HCT116 (cell line): Measurements from ENCODE around the gene GUK1. TPM values are rescaled to one million over a fixed set of nuclear protein-coding genes. Genes with fewer than 3 reads are reported as not detected.

Source experiments
- ATAC-seq: fragments of 200-7000 bp; cut with Tn5 transposase; 2 replicates; pipeline ENCODE4 v1.9.1; 2020; ENCODE audit warnings: mild to moderate bottlenecking, moderate library complexity
- BruUV-seq: library from RNA; stranded (reverse); fragments of 400-500 nt; replicated peaks from 2 replicates; lab custom pipeline; 2021; lab: Mats Ljungman, UMichigan
- CTCF ChIA-PET: fragments of 300-600 bp; sonication (Branson Sonifier 250); formaldehyde crosslinking; loops from one replicate; lab custom pipeline; 2021; ENCODE audit warnings: antibody characterized with exemption; lab: Charles Lee
- POLR2A ChIA-PET: fragments of 300-600, 350-600 bp; sonication (Branson Sonifier 250); formaldehyde crosslinking; loops from one replicate; lab custom pipeline; 2021; ENCODE audit warnings: antibody characterized with exemption; lab: Charles Lee
- RAD21 ChIA-PET, 2 experiments: fragments of 300-600 bp; sonication (Branson Sonifier 250); formaldehyde crosslinking; loops; one replicate each; lab custom pipeline; 2023; ENCODE audit warnings: low total read pairs in 2 of 2; ENCODE audit not compliant: uncharacterized antibody in 2 of 2, unreplicated experiment in 2 of 2, low non-redundant PET in 1 of 2; lab: Charles Lee
- DNase-seq: peaks from one replicate; pipeline ENCODE4 v3.0.0-alpha.2; 2010; ENCODE audit warnings: low read depth, low spot score
- H2AFZ ChIP-seq: fragments of 200-600 bp; shearing (Covaris generic), sonication (generic); 2 replicates; pipeline ENCODE4 v1.6.1; 2017; ENCODE audit warnings: low read depth, mixed run types, mixed read lengths, antibody characterized with exemption, low read length; ENCODE audit not compliant: poor library complexity, severe bottlenecking
- H3K27ac ChIP-seq: 2 replicates; pipeline ENCODE4 v1.5.1; 2012; ENCODE audit warnings: low read depth, low read length
- H3K27me3 ChIP-seq: fragments of 200-600 bp; sonication (generic); 2 replicates; pipeline ENCODE4 v1.6.1; 2016; ENCODE audit warnings: mixed run types, low read length, mixed read lengths; ENCODE audit not compliant: insufficient read depth
- H3K36me3 ChIP-seq, 2 experiments: fragments of 200-500 bp in 1 of 2; fragments of 200-600 bp in 1 of 2; sonication (Bioruptor generic) in 1 of 2; sonication (generic) in 1 of 2; 2 replicates each; pipeline versions ENCODE4 v1.5.1 to v1.6.1; 2014 to 2016; ENCODE audit warnings: low read length in 2 of 2, inconsistent platforms in 1 of 2, mixed read lengths in 1 of 2, mixed run types in 1 of 2; ENCODE audit not compliant: insufficient read depth in 2 of 2, control insufficient read depth in 1 of 2
- H3K4me1 ChIP-seq, 2 experiments: fragments of 200-600 bp in 1 of 2; sonication (generic) in 1 of 2; 2 replicates each; pipeline versions ENCODE4 v1.5.1 to v1.6.1; 2012 to 2017; ENCODE audit warnings: low read length in 2 of 2, inconsistent platforms in 1 of 2, mild to moderate bottlenecking in 1 of 2, mixed read lengths in 1 of 2, mixed run types in 1 of 2, moderate library complexity in 1 of 2; ENCODE audit not compliant: insufficient read depth in 2 of 2, control insufficient read depth in 1 of 2
- H3K4me2 ChIP-seq: fragments of 200-600 bp; sonication (generic); 2 replicates; pipeline ENCODE4 v1.6.1; 2017; ENCODE audit warnings: mixed run types, low read length, mixed read lengths
- H3K4me3 ChIP-seq, 2 experiments: fragments of 200-600 bp in 1 of 2; sonication (generic) in 1 of 2; replicated peaks in 1 of 2; 2 replicates each; pipeline ENCODE4 v1.5.1; 2011 to 2016; ENCODE audit warnings: low read length in 2 of 2, control low read depth in 1 of 2, low read depth in 1 of 2, mild to moderate bottlenecking in 1 of 2, mixed read lengths in 1 of 2, mixed run types in 1 of 2
- H3K79me2 ChIP-seq: fragments of 200-600 bp; sonication (generic); 2 replicates; pipeline ENCODE4 v1.6.1; 2017; ENCODE audit warnings: mild to moderate bottlenecking, mixed run types, low read length, moderate library complexity, mixed read lengths; ENCODE audit not compliant: insufficient read depth
- H3K9ac ChIP-seq: fragments of 200-600 bp; sonication (generic); 2 replicates; pipeline ENCODE4 v1.6.1; 2016; ENCODE audit warnings: low read length, mixed read lengths
- H3K9me2 ChIP-seq: fragments of 200-600 bp; sonication (generic), shearing (Covaris generic); 2 replicates; pipeline ENCODE4 v1.6.1; 2017; ENCODE audit warnings: mixed run types, mild to moderate bottlenecking, moderate library complexity; ENCODE audit not compliant: insufficient read depth
- H3K9me3 ChIP-seq, 2 experiments: fragments of 200-500 bp in 1 of 2; fragments of 200-600 bp in 1 of 2; sonication (Bioruptor generic) in 1 of 2; sonication (generic) in 1 of 2; 2 replicates each; pipeline ENCODE4 v1.6.1; 2014 to 2017; ENCODE audit warnings: low read length in 2 of 2, mixed read lengths in 2 of 2, inconsistent platforms in 1 of 2, low read depth in 1 of 2, mild to moderate bottlenecking in 1 of 2, mixed run types in 1 of 2, moderate library complexity in 1 of 2; ENCODE audit not compliant: control insufficient read depth in 1 of 2, insufficient read depth in 1 of 2
- H4K20me1 ChIP-seq: fragments of 200-600 bp; sonication (generic), shearing (Covaris generic); 2 replicates; pipeline ENCODE4 v1.6.1; 2017; ENCODE audit warnings: mixed run types, mild to moderate bottlenecking, moderate library complexity; ENCODE audit not compliant: insufficient read depth
- ATF3 ChIP-seq: IDR thresholded peaks from 2 replicates; pipeline ENCODE4 v1.6.1; 2012
- CBX3 ChIP-seq: IDR thresholded peaks from 2 replicates; pipeline ENCODE4 v1.6.1; 2012; ENCODE audit warnings: low read depth
- CEBPB ChIP-seq: IDR thresholded peaks from 2 replicates; pipeline ENCODE4 v1.6.1; 2012; ENCODE audit warnings: low read depth
- CTCF ChIP-seq, 3 experiments: fragments of 200-600 bp in 1 of 3; sonication (generic) in 1 of 3; IDR thresholded peaks in 2 of 3; conservative IDR thresholded peaks in 1 of 3; 2 replicates each; pipeline ENCODE4 v1.5.1; 2012 to 2017; ENCODE audit warnings: low read depth in 2 of 3, low read length in 2 of 3, antibody characterized with exemption in 1 of 3, borderline replicate concordance in 1 of 3, control low read depth in 1 of 3, mild to moderate bottlenecking in 1 of 3, mixed read lengths in 1 of 3, mixed run types in 1 of 3, moderate library complexity in 1 of 3; ENCODE audit not compliant: insufficient read depth in 1 of 3
- EGR1 ChIP-seq: IDR thresholded peaks from 2 replicates; pipeline ENCODE4 v1.6.1; 2012; ENCODE audit warnings: low read depth
- ELF1 ChIP-seq: IDR thresholded peaks from 2 replicates; pipeline ENCODE4 v1.6.1; 2012; ENCODE audit warnings: low read depth, borderline replicate concordance
- EZH2 ChIP-seq: fragments of 200-600 bp; sonication (generic); IDR thresholded peaks from 2 replicates; pipeline ENCODE4 v1.6.1; 2017; ENCODE audit warnings: antibody characterized with exemption, mixed run types
- EZH2phosphoT487 ChIP-seq: fragments of 200-600 bp; IDR thresholded peaks from 2 replicates; pipeline ENCODE4 v1.6.1; 2018; ENCODE audit warnings: antibody characterized with exemption, borderline replicate concordance
- FOSL1 ChIP-seq: IDR thresholded peaks from 2 replicates; pipeline ENCODE4 v1.6.1; 2012; ENCODE audit warnings: low read depth
- POLR2A ChIP-seq: IDR thresholded peaks from 2 replicates; pipeline ENCODE4 v1.7.0; 2011; ENCODE audit warnings: borderline replicate concordance; ENCODE audit not compliant: insufficient read depth, insufficient read length; ENCODE audit errors: extremely low read depth
- POLR2AphosphoS5 ChIP-seq: IDR thresholded peaks from 2 replicates; pipeline ENCODE4 v1.6.1; 2011; ENCODE audit warnings: mild to moderate bottlenecking, low read depth, low read length, moderate library complexity
- RAD21 ChIP-seq: IDR thresholded peaks from 2 replicates; pipeline ENCODE4 v1.6.1; 2012; ENCODE audit warnings: low read depth, mild to moderate bottlenecking
- REST ChIP-seq: IDR thresholded peaks from 2 replicates; pipeline ENCODE4 v1.6.1; 2012; ENCODE audit warnings: low read depth
- SIN3A ChIP-seq: IDR thresholded peaks from 2 replicates; pipeline ENCODE4 v1.6.1; 2012; ENCODE audit warnings: low read depth
- SP1 ChIP-seq: IDR thresholded peaks from 2 replicates; pipeline ENCODE4 v1.6.1; 2012; ENCODE audit warnings: low read depth
- SRF ChIP-seq: IDR thresholded peaks from 2 replicates; pipeline ENCODE4 v1.6.1; 2012; ENCODE audit warnings: low read depth
- YY1 ChIP-seq: IDR thresholded peaks from 2 replicates; pipeline ENCODE4 v1.6.1; 2011; ENCODE audit warnings: low read length, low read depth, moderate library complexity, mild to moderate bottlenecking; ENCODE audit not compliant: insufficient replicate concordance; ENCODE audit errors: extremely low read depth
- ZBTB33 ChIP-seq: IDR thresholded peaks from 2 replicates; pipeline ENCODE4 v1.6.1; 2011; ENCODE audit warnings: mild to moderate bottlenecking, low read length, moderate library complexity; ENCODE audit not compliant: insufficient replicate concordance; ENCODE audit errors: extremely low read depth
- ZFX ChIP-seq: fragments of 450-650 bp; IDR thresholded peaks from 2 replicates; pipeline ENCODE4 v1.6.1; 2017
- ZNF274 ChIP-seq: fragments of 200-500 bp; sonication (Bioruptor generic); IDR thresholded peaks from 2 replicates; pipeline ENCODE4 v1.6.1; 2014; ENCODE audit warnings: mild to moderate bottlenecking, low read depth, low read length, inconsistent platforms
- intact Hi-C: fragments of 100-400 bp; cut with micrococcal nuclease; formaldehyde crosslinking; loops from 2 replicates; pipeline ENCODE4 v1.10.0; 2022
- total RNA-seq: library from RNA; stranded (reverse); gene quantifications from one replicate; pipeline ENCODE4 v1.2.1, GENCODE V29; 2021; ENCODE audit not compliant: unreplicated experiment

The GUK1 gene
- total RNA-seq, 1 experiment from 2014 or later, result 145 TPM

- Histone ChIP-seq H3K27me3 (no peaks in the 10 kb centered on the region), H3K9me2 (no peaks in the 10 kb centered on the region), H3K36me3 (peaks cover 0 to 6% of the 10 kb centered on the region in 2 experiments; a peak in 1 of 4 replicates), H3K4me2 (no peak overlapping the region), H3K4me3 (no peak overlapping the region), H3K27ac (no peak overlapping the region), H3K9me3 (no peaks in the 10 kb centered on the region), H2AFZ (no peak overlapping the region), H3K9ac (no peak overlapping the region), H3K79me2 (peaks cover 25% of the 10 kb centered on the region), H4K20me1 (no peaks in the 10 kb centered on the region), H3K4me1 (peaks cover 4 to 14% of the 10 kb centered on the region in 2 experiments; a peak in 3 of 4 replicates)
- intact Hi-C loops, result no loop called here
- no peak for ATAC-seq
- DNase-seq, result no peak
- BruUV-seq, result no TSS peak
- ChIA-PET CTCF (no interaction called here), POLR2A (no interaction called here), RAD21 (no interaction called here)
- TF ChIP-seq POLR2A (no peak), SIN3A (no peak), EGR1 (no peak), ZBTB33 (no peak), ELF1 (no peak), EZH2phosphoT487 (no peak), SP1 (no peak), REST (no peak), FOSL1 (no peak), EZH2 (no peak), CTCF (IDR thresholded peaks at IDR 0.05 in 2 of 3, conservative IDR thresholded peaks at IDR 0.05 in 1 of 3; ENCODE audit: borderline replicate concordance in 1 of 3, insufficient read depth in 1 of 3, low read depth in 2 of 3, low read length in 2 of 3) (no peak), ZNF274 (no peak), CEBPB (no peak), POLR2AphosphoS5 (no peak), RAD21 (no peak), CBX3 (no peak), ATF3 (no peak), ZFX (no peak), YY1 (no peak), SRF (no peak)
Observed at GRCh38 chr1:228112167-228112566, 27.9 kb upstream of the GUK1 start.
